Measurements from ENCODE around the gene RPL26.
"Not testable (repeated sequence)": the region's sequence is repeated elsewhere in the genome, so short reads cannot be mapped to it uniquely, and the experiment has no call there.

Gene RPL26

GRCh38 chr17:8360751-8361150 lies 22.2 kb downstream of the RPL26 start:
- Histone ChIP-seq H3K9ac (ENCODE audit: low read length) (no peak overlapping the region), H3K4me3 (ENCODE audit: low read length) (no peak overlapping the region), H3K27ac (ENCODE audit: low read length) (peak overlapping the region; percentile 39)

GRCh38 chr17:8360260-8360659 lies 22.7 kb downstream of the RPL26 start:
- H3K4me1 ChIP-seq (ENCODE audit: control insufficient read depth, low read depth, low read length), result peaks cover 16% of the 10 kb centered on the region
- no peak overlapping the region for H3K9ac ChIP-seq (ENCODE audit: low read length)
- no peak overlapping the region for H3K4me3 ChIP-seq (ENCODE audit: low read length)
- H3K27ac ChIP-seq (ENCODE audit: low read length), result peak overlapping the region; percentile 39
- H3K9me3 ChIP-seq (ENCODE audit: control insufficient read depth, low read depth, low read length), result no peaks in the 10 kb centered on the region
- no peaks in the 10 kb centered on the region for H3K36me3 ChIP-seq (ENCODE audit: control insufficient read depth, low read depth, low read length)
- no peaks in the 10 kb centered on the region for H3K27me3 ChIP-seq (ENCODE audit: control insufficient read depth, insufficient read depth, low read length)

More at GRCh38 chr17:8360751-8361150, 22.2 kb downstream of the RPL26 start:
- Histone ChIP-seq H3K9me3 (ENCODE audit: control insufficient read depth, low read depth, low read length) (no peaks in the 10 kb centered on the region), H3K36me3 (ENCODE audit: control insufficient read depth, low read depth, low read length) (no peaks in the 10 kb centered on the region), H3K27me3 (ENCODE audit: control insufficient read depth, insufficient read depth, low read length) (no peaks in the 10 kb centered on the region), H3K4me1 (ENCODE audit: control insufficient read depth, low read depth, low read length) (peaks cover 16% of the 10 kb centered on the region)

GRCh38 chr17:8359769-8360168 lies 23.2 kb downstream of the RPL26 start:
- H3K9ac ChIP-seq (ENCODE audit: low read length), result no peak overlapping the region
- H3K4me1 ChIP-seq (ENCODE audit: control insufficient read depth, low read depth, low read length), result peaks cover 16% of the 10 kb centered on the region
- H3K9me3 ChIP-seq (ENCODE audit: control insufficient read depth, low read depth, low read length), result no peaks in the 10 kb centered on the region
- no peak overlapping the region for H3K27ac ChIP-seq (ENCODE audit: low read length)
- H3K4me3 ChIP-seq (ENCODE audit: low read length), result no peak overlapping the region
- H3K27me3 ChIP-seq (ENCODE audit: control insufficient read depth, insufficient read depth, low read length), result no peaks in the 10 kb centered on the region
- H3K36me3 ChIP-seq (ENCODE audit: control insufficient read depth, low read depth, low read length), result no peaks in the 10 kb centered on the region

- no peaks in the 10 kb centered on the region for H3K9me3 ChIP-seq (ENCODE audit: control insufficient read depth, low read depth, low read length)
- H3K4me1 ChIP-seq (ENCODE audit: control insufficient read depth, low read depth, low read length), result peaks cover 20% of the 10 kb centered on the region
- no peaks in the 10 kb centered on the region for H3K27me3 ChIP-seq (ENCODE audit: control insufficient read depth, insufficient read depth, low read length)
- H3K4me3 ChIP-seq (ENCODE audit: low read length), result no peak overlapping the region
- no peaks in the 10 kb centered on the region for H3K36me3 ChIP-seq (ENCODE audit: control insufficient read depth, low read depth, low read length)
- no peak overlapping the region for H3K9ac ChIP-seq (ENCODE audit: low read length)
- no peak overlapping the region for H3K27ac ChIP-seq (ENCODE audit: low read length)
These were observed 25.1 kb downstream of the RPL26 start for GRCh38 chr17:8357910-8358309.

- H3K27ac ChIP-seq (ENCODE audit: low read length), result no peak overlapping the region
- no peaks in the 10 kb centered on the region for H3K36me3 ChIP-seq (ENCODE audit: control insufficient read depth, low read depth, low read length)
- no peaks in the 10 kb centered on the region for H3K9me3 ChIP-seq (ENCODE audit: control insufficient read depth, low read depth, low read length)
- no peak overlapping the region for H3K4me3 ChIP-seq (ENCODE audit: low read length)
- no peak overlapping the region for H3K9ac ChIP-seq (ENCODE audit: low read length)
- H3K4me1 ChIP-seq (ENCODE audit: control insufficient read depth, low read depth, low read length), result peaks cover 5% of the 10 kb centered on the region
- H3K27me3 ChIP-seq (ENCODE audit: control insufficient read depth, insufficient read depth, low read length), result no peaks in the 10 kb centered on the region
These were observed 28.8 kb downstream of the RPL26 start for GRCh38 chr17:8354236-8354635.

- peaks cover 5% of the 10 kb centered on the region for H3K4me1 ChIP-seq (ENCODE audit: control insufficient read depth, low read depth, low read length)
- H3K4me3 ChIP-seq (ENCODE audit: low read length), result no peak overlapping the region
- H3K9ac ChIP-seq (ENCODE audit: low read length), result no peak overlapping the region
- no peaks in the 10 kb centered on the region for H3K27me3 ChIP-seq (ENCODE audit: control insufficient read depth, insufficient read depth, low read length)
- no peaks in the 10 kb centered on the region for H3K9me3 ChIP-seq (ENCODE audit: control insufficient read depth, low read depth, low read length)
- no peaks in the 10 kb centered on the region for H3K36me3 ChIP-seq (ENCODE audit: control insufficient read depth, low read depth, low read length)
- H3K27ac ChIP-seq (ENCODE audit: low read length), result no peak overlapping the region
These were observed 29.3 kb downstream of the RPL26 start for GRCh38 chr17:8353736-8354135.

- Histone ChIP-seq H3K4me3 (ENCODE audit: low read length) (no peak overlapping the region), H3K27ac (ENCODE audit: low read length) (no peak overlapping the region), H3K36me3 (ENCODE audit: control insufficient read depth, low read depth, low read length) (no peaks in the 10 kb centered on the region), H3K27me3 (ENCODE audit: control insufficient read depth, insufficient read depth, low read length) (no peaks in the 10 kb centered on the region), H3K9me3 (ENCODE audit: control insufficient read depth, low read depth, low read length) (no peaks in the 10 kb centered on the region), H3K9ac (ENCODE audit: low read length) (no peak overlapping the region), H3K4me1 (ENCODE audit: control insufficient read depth, low read depth, low read length) (peaks cover 5% of the 10 kb centered on the region)
These were observed 32.7 kb downstream of the RPL26 start for GRCh38 chr17:8350339-8350738.

GRCh38 chr17:8347001-8347400 lies 36.0 kb downstream of the RPL26 start:
- H3K27ac ChIP-seq (ENCODE audit: low read length); H3K9me3 ChIP-seq (ENCODE audit: control insufficient read depth, low read depth, low read length); H3K4me3 ChIP-seq (ENCODE audit: low read length); H3K36me3 ChIP-seq (ENCODE audit: control insufficient read depth, low read depth, low read length); H3K27me3 ChIP-seq (ENCODE audit: control insufficient read depth, insufficient read depth, low read length); H3K4me1 ChIP-seq (ENCODE audit: control insufficient read depth, low read depth, low read length); H3K9ac ChIP-seq (ENCODE audit: low read length): not testable (repeated sequence)

- H3K4me1 ChIP-seq (ENCODE audit: control insufficient read depth, low read depth, low read length), result peaks cover 4% of the 10 kb centered on the region
- H3K36me3 ChIP-seq (ENCODE audit: control insufficient read depth, low read depth, low read length), result no peaks in the 10 kb centered on the region
- no peaks in the 10 kb centered on the region for H3K9me3 ChIP-seq (ENCODE audit: control insufficient read depth, low read depth, low read length)
- no peak overlapping the region for H3K4me3 ChIP-seq (ENCODE audit: low read length)
- H3K27me3 ChIP-seq (ENCODE audit: control insufficient read depth, insufficient read depth, low read length), result no peaks in the 10 kb centered on the region
- no peak overlapping the region for H3K27ac ChIP-seq (ENCODE audit: low read length)
- no peak overlapping the region for H3K9ac ChIP-seq (ENCODE audit: low read length)
These were observed 36.9 kb downstream of the RPL26 start for GRCh38 chr17:8345951-8346665.

- peaks cover 5% of the 10 kb centered on the region for H3K4me1 ChIP-seq (ENCODE audit: control insufficient read depth, low read depth, low read length)
- no peaks in the 10 kb centered on the region for H3K27me3 ChIP-seq (ENCODE audit: control insufficient read depth, insufficient read depth, low read length)
- H3K9me3 ChIP-seq (ENCODE audit: control insufficient read depth, low read depth, low read length), result no peaks in the 10 kb centered on the region
- no peak overlapping the region for H3K9ac ChIP-seq (ENCODE audit: low read length)
- no peak overlapping the region for H3K27ac ChIP-seq (ENCODE audit: low read length)
- H3K4me3 ChIP-seq (ENCODE audit: low read length), result no peak overlapping the region
- H3K36me3 ChIP-seq (ENCODE audit: control insufficient read depth, low read depth, low read length), result no peaks in the 10 kb centered on the region
These were observed 37.8 kb downstream of the RPL26 start for GRCh38 chr17:8345052-8345690.

GRCh38 chr17:8341456-8341855 lies 41.5 kb downstream of the RPL26 start:
- Histone ChIP-seq H3K27me3 (ENCODE audit: control insufficient read depth, insufficient read depth, low read length) (no peaks in the 10 kb centered on the region), H3K4me1 (ENCODE audit: control insufficient read depth, low read depth, low read length) (peaks cover 17% of the 10 kb centered on the region), H3K9me3 (ENCODE audit: control insufficient read depth, low read depth, low read length) (no peaks in the 10 kb centered on the region), H3K36me3 (ENCODE audit: control insufficient read depth, low read depth, low read length) (no peaks in the 10 kb centered on the region), H3K27ac (ENCODE audit: low read length) (peak overlapping the region; percentile 57), H3K9ac (ENCODE audit: low read length) (peak overlapping the region; percentile 7), H3K4me3 (ENCODE audit: low read length) (no peak overlapping the region)

GRCh38 chr17:8339540-8339939 lies 43.5 kb downstream of the RPL26 start, which contains the start of gene ODF4:
Gene ODF4 (plus strand): TSS chr17:8339840. CDS start chr17:8340052, 212 bp downstream.
- peaks cover 17% of the 10 kb centered on the region for H3K4me1 ChIP-seq (ENCODE audit: control insufficient read depth, low read depth, low read length)
- no peaks in the 10 kb centered on the region for H3K9me3 ChIP-seq (ENCODE audit: control insufficient read depth, low read depth, low read length)
- H3K27me3 ChIP-seq (ENCODE audit: control insufficient read depth, insufficient read depth, low read length), result no peaks in the 10 kb centered on the region
- no peak within 1 kb of the TSS for H3K27ac ChIP-seq (ENCODE audit: low read length)
- no peak within 1 kb of the TSS for H3K4me3 ChIP-seq (ENCODE audit: low read length)
- H3K9ac ChIP-seq (ENCODE audit: low read length), result no peak within 1 kb of the TSS
- H3K36me3 ChIP-seq (ENCODE audit: control insufficient read depth, low read depth, low read length), result no peaks in the 10 kb centered on the region
